ENCODE measurements around the gene SLC44A4. TPM values are rescaled to one million over a fixed set of nuclear protein-coding genes. Genes with fewer than 3 reads are reported as not detected.

The SLC44A4 gene
- total and polyA plus RNA-seq, 2 of the 8 experiments (the other 6 are each of a cell fraction or from before 2014, with no cell fraction given), result 4.8 to 7.0 TPM

DNA sequence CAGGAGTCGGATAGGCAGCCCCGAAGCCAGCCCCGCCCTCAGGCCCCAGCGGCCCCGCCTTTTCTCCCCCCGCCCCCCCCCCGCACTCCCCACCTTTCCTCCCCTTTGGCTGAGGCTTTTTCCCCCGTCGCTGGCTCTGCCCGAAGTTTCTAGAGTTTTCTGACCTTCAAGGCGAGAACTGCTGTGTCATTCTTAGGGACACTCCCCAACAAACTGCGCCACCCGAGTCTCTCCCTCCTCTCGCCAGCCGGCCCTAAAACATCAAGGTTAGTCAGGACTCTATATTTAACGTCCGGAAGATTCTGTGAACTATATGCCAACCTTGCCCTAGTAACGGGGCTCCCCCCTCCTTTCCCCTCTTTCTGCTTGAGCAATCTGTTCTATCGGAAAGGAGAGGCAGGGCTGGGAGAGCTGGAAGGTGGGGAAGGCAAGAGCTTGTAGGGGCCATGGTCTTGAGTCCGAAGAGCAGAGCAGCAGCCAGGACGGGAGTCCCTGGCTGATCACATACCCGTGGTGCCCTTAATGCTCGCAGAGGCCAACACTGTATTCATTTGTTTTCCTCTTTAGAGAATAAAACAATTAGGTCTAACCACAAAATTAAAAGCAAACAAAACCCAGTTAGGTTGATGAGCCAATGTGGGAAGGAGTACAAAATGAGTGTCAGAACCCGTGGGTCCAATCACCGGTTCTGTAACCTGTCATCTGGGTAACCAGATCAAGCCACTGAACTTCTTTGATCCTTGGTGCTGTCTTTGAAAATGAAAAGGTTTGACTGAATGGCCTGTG is 56.6 kb downstream of the SLC44A4 start:
- Histone ChIP-seq H4K91ac (replicated peaks; ENCODE audit: insufficient read length, low read length) (peak overlapping the region; percentile 36), H2BK15ac (ENCODE audit: low read length) (0 out of 2 replicates have a peak overlapping the region, but pooled peaks have one; percentile 9), H3K79me2 (ENCODE audit: control insufficient read depth in 1 of 2, insufficient read depth in 2 of 2, low read length in 2 of 2) (peaks cover 0 to 5% of the 10 kb centered on the region in 2 experiments; a peak in 1 of 4 replicates), H3K56ac (replicated peaks; ENCODE audit: insufficient read length, low read depth, low read length) (peak overlapping the region; percentile 65), H3K14ac (ENCODE audit: insufficient read length) (no peak overlapping the region), H4K5ac (ENCODE audit: insufficient read length, low read depth, low read length) (peak overlapping the region; percentile 10), H3K27me3 (replicated peaks in 1 of 4; ENCODE audit: control insufficient read depth in 3 of 4, extremely low read depth in 1 of 4, insufficient read depth in 3 of 4, low read length in 3 of 4) (no peaks in the 10 kb centered on the region; a peak in 1 of 7 replicates), H3K4me1 (replicated peaks in 1 of 4; ENCODE audit: control insufficient read depth in 3 of 4, insufficient read depth in 4 of 4, low read length in 3 of 4) (peaks cover 5 to 16% (median 9%) of the 10 kb centered on the region in 4 experiments; a peak in 6 of 7 replicates), H2BK120ac (replicated peaks; ENCODE audit: low read depth, low read length) (no peak overlapping the region), H4K20me1 (replicated peaks in 1 of 2; ENCODE audit: control insufficient read depth in 1 of 2, insufficient read depth in 2 of 2, low read length in 2 of 2) (no peaks in the 10 kb centered on the region), H2BK5ac (ENCODE audit: low read depth, low read length) (peak overlapping the region; percentile 90), H2BK12ac (ENCODE audit: low read depth, low read length) (0 out of 2 replicates have a peak overlapping the region, but pooled peaks have one; percentile 68), H4K8ac (ENCODE audit: extremely low read depth, insufficient read depth, low read length) (no peak overlapping the region; the same call in 1 of the 2 replicates), H2BK20ac (ENCODE audit: low read length) (no peak overlapping the region), H3K9me3 (ENCODE audit: insufficient read depth in 2 of 2, low read depth in 1 of 2, low read length in 1 of 2) (no peaks in the 10 kb centered on the region), H3K27ac (ENCODE audit: low read depth, low read length) (peak overlapping the region; percentile 52; the same call in 1 of the 2 replicates), H3K4me3 (ENCODE audit: extremely low read depth in 1 of 4, insufficient read depth in 2 of 4, low read depth in 3 of 4, low read length in 4 of 4) (peak overlapping the region; percentile 66 to 87 (median 78)), H3K36me3 (ENCODE audit: control insufficient read depth in 2 of 4, insufficient read depth in 4 of 4, low read length in 3 of 4) (no peaks in the 10 kb centered on the region), H3K4ac (replicated peaks; ENCODE audit: insufficient read length, low read depth, low read length) (no peak overlapping the region), H3K9ac (replicated peaks in 1 of 4; ENCODE audit: extremely low read depth in 1 of 4, low read depth in 3 of 4, low read length in 3 of 4) (peak overlapping the region in 3 of 4 experiments; percentile 69 to 83 (median 70); a peak in 6 of 7 replicates), H3K23me2 (ENCODE audit: low read depth, low read length) (peaks cover 13% of the 10 kb centered on the region), H2AK5ac (ENCODE audit: low read depth, low read length) (0 out of 2 replicates have a peak overlapping the region, but pooled peaks have one; percentile 48), H2AFZ (ENCODE audit: low read length) (no peak overlapping the region), H3K23ac (ENCODE audit: insufficient read length) (no peak overlapping the region), H3K79me1 (ENCODE audit: low read depth, low read length) (peaks cover 2% of the 10 kb centered on the region; the same call in 1 of the 2 replicates), H3K18ac (ENCODE audit: extremely low read depth, low read length) (peak overlapping the region; percentile 76; the same call in 1 of the 2 replicates), H3K4me2 (ENCODE audit: insufficient read depth in 1 of 2, low read depth in 2 of 2, low read length in 2 of 2) (peak overlapping the region; percentile 80)
- DNase-seq (ENCODE audit: low read depth in 1 of 2, low spot score in 2 of 2) (peak in 1 of 2 experiments; percentile 74), FAIRE-seq (no peak)
- WGBS, 2 experiments (ENCODE audit: extremely low coverage in 1 of 2, insufficient coverage in 1 of 2, insufficient read length in 1 of 2, insufficient replicate concordance in 2 of 2, low coverage in 1 of 2, low lambda C conversion rate in 2 of 2, missing lambda C conversion rate in 1 of 2), result 10% methylated on average over 15 of the region's 25 CpGs; no CpG with 5 or more reads in 1 of the 2 experiments
- CTCF ChIA-PET (ENCODE audit: partially characterized antibody), result interaction anchor here (0.6 to 3.4 kb wide), 8 partner anchors 8 to 225 kb away, joined by 3 to 13 read pairs (median 5); partner anchors contain the start of genes C6orf47, LSM2 and VARS1
- POLR2A ChIA-PET (ENCODE audit: partially characterized antibody), result interaction anchor here (0.6 to 10.9 kb wide), 23 partner anchors 8 to 380 kb away, joined by 3 to 136 read pairs (median 5); partner anchors contain the start of genes BAG6, DDX39B, EHMT2 and GPANK1
- TF ChIP-seq HDAC6 (IDR thresholded peaks at IDR 0.05; ENCODE audit: low read depth, low read length), result no peak
- TF ChIP-seq GTF2F1 (IDR thresholded peaks at IDR 0.05; ENCODE audit: borderline replicate concordance, low read depth, low read length), result no peak
- TF ChIP-seq, protein P1, sequence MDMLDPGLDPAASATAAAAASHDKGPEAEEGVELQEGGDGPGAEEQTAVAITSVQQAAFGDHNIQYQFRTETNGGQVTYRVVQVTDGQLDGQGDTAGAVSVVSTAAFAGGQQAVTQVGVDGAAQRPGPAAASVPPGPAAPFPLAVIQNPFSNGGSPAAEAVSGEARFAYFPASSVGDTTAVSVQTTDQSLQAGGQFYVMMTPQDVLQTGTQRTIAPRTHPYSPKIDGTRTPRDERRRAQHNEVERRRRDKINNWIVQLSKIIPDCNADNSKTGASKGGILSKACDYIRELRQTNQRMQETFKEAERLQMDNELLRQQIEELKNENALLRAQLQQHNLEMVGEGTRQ (IDR thresholded peaks at IDR 0.05; ENCODE audit: low read length), result no peak
- TF ChIP-seq SIN3A (conservative IDR thresholded peaks at IDR 0.05 in 1 of 2, IDR thresholded peaks at IDR 0.05 in 1 of 2; ENCODE audit: low read depth in 1 of 2, low read length in 2 of 2), result 0 out of 4 replicates have a peak, but pooled peaks of 1 of the 2 experiments have one; percentile 20
- peak; percentile 56; the same call in 1 of the 2 replicates for TF ChIP-seq TBP (IDR thresholded peaks at IDR 0.05; ENCODE audit: low read depth, low read length)
- 0 out of 2 replicates have a peak, but pooled peaks have one; percentile 24 for TF ChIP-seq CEBPB (IDR thresholded peaks at IDR 0.05; ENCODE audit: low read depth, low read length)
- TF ChIP-seq RBBP5 (IDR thresholded peaks at IDR 0.05; ENCODE audit: borderline replicate concordance, low read depth, low read length), result peak; percentile 31; the same call in 1 of the 2 replicates
- peak; percentile 88 for TF ChIP-seq BACH1 (IDR thresholded peaks at IDR 0.05; ENCODE audit: low read length)
- TF ChIP-seq EGR1 (IDR thresholded peaks at IDR 0.05; ENCODE audit: borderline replicate concordance, low read depth, low read length), result no peak

All from H1 (cell line).